Activated CD4-positive, alpha-beta T cell treated with anti-CD3 and anti-CD28 coated beads, Interleukin-2, amount 50 U/mL, for 48 hours (primary cell): Measurements from ENCODE around the gene U2AF2.

Experiments used
- DNase-seq, 2 experiments: peaks; one replicate each; pipeline ENCODE4 v3.0.0-alpha.2; 2020

Gene U2AF2

DNA sequence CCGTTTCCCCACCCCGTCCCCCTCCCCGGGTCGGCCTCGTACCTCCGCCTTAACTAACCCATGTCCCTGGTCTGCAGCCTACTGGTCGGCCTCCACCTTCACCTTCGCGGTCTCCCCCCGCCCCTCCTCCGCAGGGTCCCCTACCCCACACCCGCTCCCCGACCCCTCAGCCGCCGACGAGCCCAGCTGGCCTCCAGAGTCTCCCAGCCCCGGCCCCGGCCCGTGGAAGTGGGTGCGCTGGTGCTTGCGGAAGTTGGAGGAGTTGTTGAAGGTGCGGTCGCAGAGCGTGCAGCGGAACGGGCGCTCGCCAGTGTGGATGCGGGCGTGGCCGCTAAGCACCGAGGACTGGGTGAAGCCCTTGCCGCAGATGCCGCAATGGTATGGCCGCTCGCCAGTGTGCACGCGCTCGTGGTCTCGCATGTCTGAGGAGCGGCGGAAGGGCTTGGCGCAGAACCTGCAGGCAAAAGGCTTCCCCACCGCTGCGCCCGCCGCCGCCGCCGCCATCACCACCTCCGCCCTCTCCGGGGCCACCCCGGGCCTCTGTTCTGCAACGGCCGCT, 33.1 kb upstream of the U2AF2 start:
- DNase-seq: no peak

DNA sequence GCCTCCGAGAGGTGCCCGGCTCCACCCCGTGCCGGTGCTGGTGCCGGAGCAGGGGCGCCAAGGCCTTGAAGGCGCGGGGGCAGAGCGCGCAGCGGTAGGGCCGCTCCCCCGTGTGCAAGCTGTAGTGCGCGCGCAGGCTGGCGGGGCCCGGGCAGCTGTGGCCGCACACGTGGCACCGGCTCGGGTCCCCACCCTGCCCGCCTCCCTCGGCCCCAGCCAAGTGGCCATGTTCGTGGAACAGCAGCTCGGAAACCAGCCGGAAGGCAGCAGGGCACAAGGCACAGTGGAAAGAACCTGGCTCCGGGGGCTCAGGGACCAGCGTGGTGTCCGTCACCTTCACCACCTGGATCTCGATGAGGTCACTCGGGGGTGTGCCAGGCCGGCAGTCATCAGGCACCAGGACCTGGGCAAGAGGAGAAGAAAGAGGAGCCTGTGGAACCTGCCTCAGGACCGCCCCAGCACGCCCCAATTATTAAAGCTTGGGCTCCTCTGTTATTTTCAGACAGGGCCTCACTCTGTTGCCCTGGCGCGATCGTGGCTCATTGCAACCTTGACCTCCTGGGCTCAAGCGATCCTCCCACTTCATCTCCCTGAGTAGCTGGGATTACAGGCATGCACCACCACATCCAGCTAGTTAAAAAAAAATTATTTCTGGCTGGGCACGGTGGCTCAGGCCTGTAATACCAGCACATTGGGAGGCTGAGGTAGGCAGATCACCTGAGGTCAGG, 32.4 kb upstream of the U2AF2 start:
- DNase-seq: no peak

DNA sequence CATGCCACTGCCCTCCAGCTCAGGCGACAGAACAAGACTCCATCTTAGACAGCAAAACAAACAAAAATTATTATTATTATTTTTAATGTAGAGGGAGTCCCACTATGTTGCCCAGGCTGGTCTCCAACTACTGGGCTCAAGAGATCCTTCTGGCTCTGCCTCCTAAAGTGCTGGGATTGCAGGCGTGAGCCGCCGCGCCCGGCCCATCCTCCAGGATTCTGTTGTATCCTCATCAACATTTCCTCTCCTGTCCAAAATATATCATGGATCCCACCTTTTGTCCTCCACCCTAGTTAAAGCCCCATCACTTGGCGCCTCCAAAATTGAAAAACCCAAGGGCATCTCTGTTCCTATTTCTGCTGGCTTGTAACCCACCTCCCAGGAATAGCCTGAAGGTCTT, 31.7 kb upstream of the U2AF2 start:
- DNase-seq: no peak

DNA sequence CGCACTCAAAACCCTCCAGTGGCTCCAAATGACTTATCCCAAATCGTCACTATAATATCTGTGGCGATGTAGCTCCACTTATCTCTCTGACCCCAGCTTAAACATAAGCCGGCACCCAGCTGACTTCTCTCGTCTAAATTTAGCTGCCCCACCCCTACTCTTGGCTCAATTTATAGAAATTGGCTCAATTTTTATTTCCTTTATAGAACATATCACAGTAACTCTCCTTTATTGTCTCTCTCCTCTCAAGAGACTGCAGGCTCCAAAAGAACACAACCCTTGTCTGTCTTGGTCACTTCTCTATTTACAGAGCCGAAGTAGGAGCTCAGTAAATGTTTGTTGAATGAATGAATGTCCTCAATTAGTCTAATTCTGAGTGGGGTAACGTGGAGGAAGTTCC, 31.3 kb upstream of the U2AF2 start:
- DNase-seq: no peak

DNA sequence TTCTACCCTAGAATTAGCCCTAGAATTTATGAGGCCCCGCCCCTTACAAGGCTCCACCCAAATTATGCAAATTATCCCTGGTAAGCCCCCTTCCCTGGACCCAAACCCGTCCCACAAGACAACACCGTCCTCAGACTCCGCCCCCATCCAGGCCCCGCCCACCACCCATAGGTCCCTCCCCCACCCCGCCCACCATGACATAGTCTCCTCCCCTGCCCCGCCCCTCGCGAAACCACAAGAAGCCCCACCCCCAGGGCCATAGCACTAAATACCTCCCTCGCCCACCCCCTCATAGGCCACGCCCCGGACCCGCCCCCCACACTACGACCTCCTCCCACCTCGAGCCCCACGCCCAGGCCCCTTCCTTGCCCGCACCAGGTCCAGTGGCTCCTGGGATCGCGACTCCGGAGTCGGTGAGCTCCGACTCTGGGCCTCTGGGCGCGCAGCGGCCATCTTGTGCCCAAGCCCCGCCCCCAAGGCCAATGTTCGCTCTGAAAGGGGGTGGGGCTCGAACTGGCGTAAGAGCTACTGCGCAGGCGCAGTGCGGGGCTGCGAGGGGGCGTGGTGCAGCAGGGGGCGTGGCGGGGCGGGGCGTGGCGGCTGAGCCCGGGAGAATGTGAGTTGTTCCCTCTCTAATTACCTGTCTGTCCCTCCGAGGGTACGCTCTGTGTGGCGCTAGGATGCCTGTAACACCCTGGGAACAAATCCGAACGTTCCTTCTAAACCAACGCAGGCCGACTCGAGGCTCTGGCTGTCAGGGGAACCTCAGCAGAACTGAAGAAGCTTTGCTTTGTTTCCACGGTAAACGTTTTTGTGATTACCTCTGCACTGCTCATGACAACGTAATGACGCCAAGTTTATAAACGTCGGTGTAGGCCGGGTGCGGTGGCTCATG, 30.5 kb upstream of the U2AF2 start, which contains the start of gene ZNF784:
TSS of gene ZNF784 (minus strand) at position 458 of the 895 bp plus-strand sequence. CDS start at position 453, 5 bp downstream.
- DNase-seq: peak; percentile 91

DNA sequence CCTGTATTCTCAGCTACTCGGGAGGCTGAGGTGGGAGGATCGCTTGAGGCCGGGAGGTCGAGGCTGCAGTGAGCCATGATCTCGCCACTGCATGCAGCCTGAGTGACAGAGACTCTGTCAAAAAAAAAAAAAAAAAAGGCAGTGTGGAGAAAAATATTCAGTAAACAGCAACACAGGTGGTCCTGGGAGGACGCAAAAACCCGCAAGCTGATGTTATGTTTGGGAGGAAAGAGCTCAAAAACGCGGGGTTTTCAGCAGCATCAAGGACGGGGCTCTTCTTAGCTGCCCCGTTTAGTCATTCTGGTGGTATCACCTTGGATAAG, 29.9 kb upstream of the U2AF2 start:
- DNase-seq: no peak

DNA sequence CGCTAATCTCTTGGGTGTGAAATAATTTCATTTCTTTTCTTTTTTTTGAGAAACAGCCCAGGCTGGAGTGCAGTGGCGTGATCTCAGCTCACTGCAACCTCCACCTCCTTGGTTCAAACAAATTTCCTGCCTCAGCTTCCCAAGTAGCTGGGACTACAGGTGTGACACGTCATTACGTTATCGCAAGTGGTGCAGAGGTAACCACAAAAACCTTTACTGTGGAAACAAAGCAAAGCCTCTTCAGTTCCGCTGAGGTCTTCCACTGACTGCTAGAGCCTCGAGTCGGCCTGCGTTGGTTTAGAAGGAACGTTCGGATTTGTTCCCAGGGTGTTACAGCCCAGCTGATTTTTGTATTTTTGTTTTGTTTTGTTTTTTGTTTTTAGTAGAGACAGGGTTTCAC, 28.5 kb upstream of the U2AF2 start:
- peak; percentile 42 to 53 for DNase-seq

DNA sequence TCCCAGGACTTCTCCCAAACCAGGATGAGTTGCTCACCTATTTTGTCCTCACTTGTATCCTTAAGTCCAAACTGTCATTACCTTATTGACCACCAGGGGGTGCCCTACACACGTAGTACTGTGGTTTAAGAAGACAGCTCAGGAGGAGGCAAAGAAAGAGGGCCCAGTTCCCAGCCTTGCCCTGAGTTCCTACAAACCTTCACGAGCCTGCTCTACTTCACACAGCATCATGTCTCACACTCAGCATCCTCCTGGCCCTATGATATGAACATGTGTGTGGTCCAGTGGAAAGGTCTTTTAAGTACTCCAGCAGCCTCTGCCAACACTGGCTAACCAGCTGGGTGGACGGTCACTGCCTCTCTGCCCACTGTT, 22.4 kb upstream of the U2AF2 start:
- DNase-seq: peak; percentile 89 to 93

DNA sequence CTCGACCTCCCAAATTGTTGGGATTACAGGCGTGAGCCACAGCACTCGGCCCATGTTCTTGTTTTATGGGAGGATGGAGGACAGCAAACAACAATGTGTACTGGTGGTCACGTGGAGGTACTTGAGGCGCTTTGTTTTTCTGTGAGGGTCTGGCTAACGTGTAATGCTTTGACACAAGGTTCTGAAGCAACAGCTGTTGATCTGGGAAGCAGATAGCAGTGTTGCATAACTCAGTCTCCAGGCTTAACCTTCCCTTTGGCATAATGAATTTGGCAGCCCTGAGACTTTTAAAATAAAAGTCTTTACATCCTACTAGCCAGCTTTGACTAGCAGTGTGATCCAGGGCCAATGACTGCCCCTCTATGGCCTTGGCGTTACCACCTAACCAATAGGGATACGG, 21.0 kb upstream of the U2AF2 start:
- no peak for DNase-seq

DNA sequence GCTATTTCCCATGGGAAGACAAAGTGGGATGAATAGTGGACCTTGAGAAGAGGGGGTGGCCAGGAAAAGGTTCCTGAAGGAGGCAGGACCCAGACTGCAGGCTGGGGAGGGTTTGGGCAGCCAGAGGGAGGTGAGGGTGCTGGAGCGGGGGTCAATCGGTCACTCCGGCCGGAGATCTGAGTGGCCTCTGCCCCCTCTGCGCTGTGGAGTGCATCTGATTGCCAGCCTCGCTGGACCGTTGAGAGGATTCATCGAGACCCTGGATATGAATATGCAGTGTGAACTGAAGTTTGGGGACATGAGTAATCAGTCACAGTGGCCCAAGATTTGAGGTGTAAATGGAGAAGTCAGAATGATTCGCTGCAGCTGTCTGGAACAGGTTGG, 19.5 kb upstream of the U2AF2 start:
- no peak for DNase-seq

DNA sequence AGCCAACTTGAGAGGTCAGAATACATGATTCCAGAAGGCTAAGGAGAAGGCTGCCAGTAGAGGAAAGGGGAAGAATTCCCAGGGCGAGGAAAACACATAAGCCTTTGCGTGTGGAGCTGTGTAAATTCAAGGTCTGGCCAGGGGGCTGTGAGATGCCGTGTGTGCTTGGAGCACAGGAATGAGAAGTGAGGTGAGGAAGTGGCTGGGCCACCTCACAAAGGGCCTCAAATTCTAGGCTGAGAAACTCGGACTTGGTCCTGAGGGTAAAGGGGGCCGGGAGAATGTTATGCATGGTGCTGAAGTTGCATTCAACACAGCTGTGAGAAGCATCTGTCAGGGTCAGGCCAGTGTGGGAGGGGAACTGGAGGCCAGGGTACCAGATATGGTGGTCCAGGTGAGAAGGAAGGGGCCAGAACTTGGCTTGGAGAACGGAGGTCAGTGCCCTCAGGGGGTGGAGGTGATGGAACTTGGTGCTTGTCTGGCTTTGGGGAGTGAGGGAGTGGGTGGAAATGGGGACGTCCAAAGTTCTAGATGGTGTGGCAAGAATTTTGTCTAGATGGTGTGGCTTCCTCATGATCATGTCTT, 18.9 kb upstream of the U2AF2 start:
- DNase-seq: no peak

DNA sequence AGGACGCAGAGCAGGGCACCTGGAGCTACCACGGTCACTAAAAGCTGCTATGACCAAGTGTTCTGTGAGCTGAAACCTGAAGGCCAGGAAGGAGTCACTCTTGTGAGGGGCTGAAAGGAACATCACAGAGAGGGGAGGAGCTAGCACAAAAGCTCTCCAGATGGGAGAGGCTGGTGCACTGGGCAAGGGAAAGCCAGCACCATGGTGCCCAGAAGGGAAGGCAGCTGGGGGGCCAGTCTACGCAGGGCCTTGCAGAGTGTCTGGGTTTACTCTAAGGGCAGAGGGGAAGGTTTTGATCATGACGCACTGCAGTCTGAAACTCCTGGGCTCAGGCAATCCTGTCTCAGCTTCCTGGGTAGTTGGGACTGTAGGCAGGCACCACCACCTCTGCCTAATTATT, 18.1 kb upstream of the U2AF2 start:
- no peak for DNase-seq

DNA sequence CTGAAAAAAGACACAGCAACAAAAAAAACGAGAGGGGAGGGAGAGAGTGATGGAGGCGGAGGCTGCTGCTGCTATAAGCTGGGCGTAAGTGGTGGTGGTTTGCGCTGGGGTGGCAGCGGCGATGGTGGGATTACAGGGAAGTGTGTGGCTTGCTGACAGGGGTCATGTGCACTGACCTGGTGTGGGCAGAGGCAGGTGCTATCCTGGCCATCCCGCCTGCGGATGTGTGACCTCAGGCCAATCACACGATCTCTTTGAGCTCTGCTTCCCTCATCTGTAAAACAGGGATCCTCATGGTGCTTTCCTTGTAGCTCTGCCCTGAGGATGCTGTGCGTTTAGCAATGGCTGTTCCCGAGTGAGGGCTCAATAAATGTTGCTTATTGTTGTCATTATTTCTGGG, 17.3 kb upstream of the U2AF2 start:
- DNase-seq: no peak

DNA sequence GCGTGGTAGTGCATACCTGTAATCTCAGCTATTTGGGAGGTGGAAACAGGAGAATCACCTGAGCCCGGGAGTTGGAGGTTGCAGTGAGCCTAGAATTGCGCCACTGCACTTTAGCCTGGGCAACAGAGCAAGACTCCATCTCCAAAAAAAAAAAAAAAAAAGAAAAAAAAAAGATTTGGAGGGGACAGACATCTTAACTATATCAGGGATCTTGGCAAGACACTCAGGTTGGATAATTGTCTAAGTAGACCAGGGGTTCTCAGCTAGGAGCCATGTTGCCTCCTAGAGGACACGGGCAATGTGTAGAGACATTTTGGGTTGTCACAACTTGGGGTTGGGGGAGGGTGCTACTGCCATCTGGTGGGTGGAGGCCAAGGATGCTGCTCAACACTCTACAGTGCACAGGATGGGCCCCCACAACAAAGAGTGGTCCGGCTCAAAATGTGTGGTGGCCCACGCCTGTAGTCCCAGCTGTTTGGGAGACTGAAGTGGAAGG, 15.9 kb upstream of the U2AF2 start:
- peak; percentile 61 to 75 for DNase-seq

DNA sequence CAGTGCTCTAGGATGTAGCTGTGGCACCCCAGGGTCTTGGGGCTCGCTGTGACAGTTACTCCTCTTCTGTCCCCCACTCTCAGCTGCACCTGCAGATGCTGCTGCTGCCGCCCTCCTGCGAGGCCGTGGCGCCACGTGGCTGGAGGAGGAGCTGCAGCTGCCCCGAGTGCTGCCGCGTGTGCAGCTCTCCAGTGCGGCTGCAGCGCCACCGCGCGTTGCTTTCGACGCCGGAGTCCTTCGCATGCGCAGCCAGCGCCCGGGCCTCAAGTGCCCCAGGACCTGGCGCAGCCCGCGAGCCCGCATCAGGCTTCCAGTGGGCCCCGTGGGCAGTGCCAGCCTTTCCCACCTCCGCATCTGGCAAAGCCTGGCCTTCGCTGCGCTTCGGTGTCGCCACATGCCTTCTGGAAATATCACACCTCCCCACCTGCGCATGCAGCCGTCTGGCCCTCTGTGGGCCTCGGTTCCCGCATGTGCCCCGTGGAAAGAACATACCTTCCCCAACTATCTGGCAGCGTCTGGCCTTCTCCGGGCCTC, 14.7 kb upstream of the U2AF2 start:
- DNase-seq: peak; percentile 71 to 76

DNA sequence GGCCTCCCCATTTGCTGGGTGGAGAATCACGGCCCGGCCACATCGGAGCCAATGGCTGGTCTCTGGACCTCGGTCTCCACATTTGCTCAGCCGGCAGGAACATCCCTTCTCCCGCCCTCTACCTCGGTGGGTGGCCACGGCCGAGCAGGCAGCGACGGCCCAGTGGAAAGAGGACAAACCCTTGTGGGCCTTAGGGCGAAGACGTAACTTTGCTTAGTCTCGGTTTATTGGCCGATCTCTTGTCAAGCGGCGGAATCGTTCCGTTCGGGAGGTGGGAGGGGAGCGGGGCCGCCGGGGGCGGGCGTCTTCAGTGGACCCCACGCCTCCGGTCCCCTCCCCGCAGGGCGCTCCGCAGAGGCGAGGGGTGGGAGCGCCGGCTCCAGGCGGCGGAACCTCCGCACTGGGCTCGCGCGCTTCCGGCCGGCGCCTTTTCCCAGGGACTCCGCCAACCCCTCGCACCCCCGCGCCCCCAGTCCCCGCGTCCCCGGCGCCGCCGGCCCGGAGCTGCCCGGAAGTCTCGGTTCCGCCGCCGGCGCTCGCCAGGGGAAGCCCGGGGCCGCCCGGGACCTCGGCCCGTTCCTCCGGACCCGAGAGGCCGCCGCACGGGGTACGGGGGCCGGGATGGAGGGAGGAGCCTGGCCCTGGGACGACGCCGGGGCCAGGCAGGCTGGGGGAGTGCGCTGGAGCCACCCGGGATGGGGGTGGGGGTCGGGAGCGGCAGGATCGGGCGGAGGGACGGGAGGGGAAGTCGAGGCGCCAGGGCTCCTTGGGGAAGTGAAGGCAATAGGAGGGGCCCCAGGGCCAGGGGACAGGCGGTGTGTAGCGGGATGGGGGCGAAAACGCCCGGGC, 14.0 kb upstream of the U2AF2 start, which contains the start of gene ZNF580:
TSS of gene ZNF580 (plus strand) at position 426 of the 849 bp plus-strand sequence. CDS start 1,507 bp downstream, outside the sequence.
- DNase-seq: peak; percentile 73 to 74

DNA sequence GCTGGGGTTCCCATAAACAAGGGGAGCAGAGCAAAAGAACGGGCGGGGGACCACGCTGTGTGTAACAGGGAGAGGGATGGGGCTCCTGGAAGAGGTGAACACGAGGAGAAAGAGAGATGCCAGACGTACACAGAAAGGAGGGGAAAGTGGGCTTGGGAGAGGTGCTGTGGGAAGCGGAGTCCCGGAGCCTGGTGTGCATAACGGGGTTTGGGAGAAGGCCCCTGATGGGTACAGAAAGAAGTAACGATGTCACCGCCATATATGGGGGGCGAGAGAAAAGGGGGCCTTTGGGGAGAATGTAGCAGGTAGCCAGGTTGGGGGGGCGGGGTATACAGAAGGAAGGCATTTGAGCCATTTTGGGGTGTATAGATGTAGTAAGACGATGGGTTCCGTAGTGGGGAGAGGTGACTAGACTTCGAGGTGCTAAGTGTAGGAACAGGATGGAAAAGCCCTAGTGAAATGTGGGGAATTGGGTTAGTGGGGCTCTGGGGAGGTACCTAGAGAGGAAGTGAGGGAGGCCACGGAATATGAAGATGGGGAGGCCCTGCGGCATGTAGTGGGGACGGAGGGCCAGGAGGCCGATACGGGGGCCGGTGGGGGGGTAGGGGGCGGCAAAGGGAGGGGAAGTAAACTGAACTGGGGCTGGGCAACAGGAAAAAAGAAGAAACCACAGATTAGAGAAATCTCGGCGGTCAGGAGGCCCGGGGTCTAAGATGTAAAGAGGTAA, 13.2 kb upstream of the U2AF2 start:
- DNase-seq: peak; percentile 43 to 51

DNA sequence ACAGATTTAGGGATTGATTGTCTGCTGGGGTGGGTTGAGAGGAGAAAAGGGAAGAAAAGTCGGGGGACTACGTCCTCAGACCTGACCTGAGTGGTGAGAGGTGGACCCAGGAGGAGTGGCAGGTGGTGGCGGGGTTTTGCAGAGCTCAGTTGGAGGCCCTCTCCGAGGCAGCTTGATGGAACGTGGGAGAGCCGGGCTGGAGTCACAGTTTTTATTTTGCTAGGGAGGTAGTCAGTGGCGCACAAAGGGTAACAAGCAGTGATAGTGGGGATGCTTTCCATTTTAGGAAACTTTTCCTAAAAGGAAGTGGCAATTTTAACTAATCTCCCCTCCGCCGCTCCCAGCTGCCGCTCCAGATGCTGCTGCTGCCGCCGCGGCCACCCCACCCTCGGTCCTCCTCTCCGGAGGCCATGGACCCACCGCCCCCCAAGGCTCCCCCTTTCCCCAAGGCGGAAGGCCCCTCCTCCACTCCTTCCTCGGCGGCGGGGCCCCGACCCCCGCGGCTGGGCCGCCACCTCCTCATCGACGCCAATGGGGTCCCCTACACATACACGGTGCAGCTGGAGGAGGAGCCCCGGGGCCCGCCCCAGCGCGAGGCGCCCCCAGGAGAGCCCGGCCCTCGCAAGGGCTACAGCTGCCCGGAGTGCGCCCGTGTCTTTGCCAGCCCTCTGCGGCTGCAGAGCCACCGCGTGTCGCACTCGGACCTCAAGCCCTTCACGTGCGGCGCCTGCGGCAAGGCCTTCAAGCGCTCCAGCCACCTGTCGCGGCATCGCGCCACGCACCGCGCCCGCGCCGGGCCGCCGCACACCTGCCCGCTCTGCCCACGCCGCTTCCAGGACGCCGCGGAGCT, 12.5 kb upstream of the U2AF2 start:
- peak; percentile 51 to 57 for DNase-seq

DNA sequence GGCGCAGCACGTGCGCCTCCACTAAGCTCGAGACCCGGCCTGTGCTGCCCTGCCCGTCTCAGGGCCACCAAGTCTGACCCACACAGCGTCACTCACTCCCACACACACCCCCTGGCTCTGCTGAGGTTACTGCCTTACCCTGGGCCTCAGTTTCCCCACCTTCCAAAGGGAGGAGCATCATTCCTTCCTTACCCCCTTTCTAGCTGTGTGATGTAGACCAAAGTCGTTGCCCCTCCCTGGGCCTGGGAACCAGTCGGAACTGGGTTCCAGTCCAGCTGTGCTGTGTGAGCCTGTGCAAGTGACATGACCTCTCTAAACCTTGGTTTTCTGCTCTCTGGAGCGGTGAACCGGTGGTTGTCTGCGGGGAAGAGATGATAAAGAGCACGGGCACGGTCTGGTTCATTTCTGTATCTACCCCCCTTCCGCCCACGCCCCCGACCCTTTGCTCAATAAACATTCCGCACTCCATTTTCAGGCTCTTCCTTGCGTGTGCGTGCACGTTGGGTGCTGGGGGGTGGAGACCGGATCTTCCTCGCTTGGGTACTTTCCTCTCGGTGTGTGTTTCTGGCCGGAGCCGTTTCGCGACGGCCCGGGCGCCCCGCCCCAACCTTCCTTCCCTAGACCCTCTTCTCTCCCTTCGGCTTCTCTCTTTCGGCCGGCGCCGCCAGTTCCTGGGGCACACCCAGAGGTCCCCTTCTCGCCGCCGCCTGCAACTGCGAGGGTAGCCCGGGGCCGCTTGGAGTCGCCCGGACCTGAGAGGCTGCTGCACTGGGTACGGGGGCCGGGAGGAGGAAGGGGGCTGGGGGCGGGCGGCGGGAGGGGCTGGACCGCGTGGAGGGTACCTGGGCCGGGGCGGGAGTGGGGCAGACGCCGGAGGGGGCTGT, 11.6 kb upstream of the U2AF2 start, which contains the start of gene ZNF581:
TSS of gene ZNF581 (plus strand) at position 647 of the 884 bp plus-strand sequence. CDS start 923 bp downstream, outside the sequence.
- peak; percentile 85 to 88 for DNase-seq
